A673 (cell line): ENCODE results near the gene GALC.

Experiments
- EZH2 ChIP-seq: fragments of 200-600 bp; sonication (generic); IDR thresholded peaks from 2 replicates; pipeline ENCODE4 v1.6.1; 2017; ENCODE audit warnings: borderline replicate concordance, low read depth, mild to moderate bottlenecking, mixed read lengths, antibody characterized with exemption, low read length; ENCODE audit not compliant: poor library complexity, severe bottlenecking
- TF ChIP-seq, protein P1 (sequence below): fragments of 300-800, 200-600 bp; sonication (generic); conservative IDR thresholded peaks from 2 replicates; pipeline ENCODE4 v1.5.1; 2017; ENCODE audit warnings: low read depth, mild to moderate bottlenecking, antibody characterized with exemption, low read length, moderate library complexity, mixed read lengths

DNA sequence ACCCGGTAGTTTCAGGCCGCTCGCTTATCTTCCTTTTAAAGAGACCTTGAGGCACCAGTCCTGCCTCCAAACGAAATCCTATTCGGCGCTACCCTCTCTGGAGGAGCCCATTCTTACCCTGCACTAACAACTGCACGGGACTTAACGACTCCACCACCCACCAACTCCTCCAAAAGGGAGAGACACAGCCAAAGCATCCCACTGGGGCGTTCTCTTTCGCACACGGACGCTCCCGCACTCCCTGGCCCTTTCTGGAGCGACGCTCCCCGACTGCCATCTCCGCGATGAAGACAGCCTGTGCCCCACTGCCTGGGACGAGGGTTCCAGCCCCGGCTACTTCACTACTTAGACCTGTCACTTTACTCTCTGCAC, 650 bp downstream of the GALC start:
- TF ChIP-seq, protein P1, sequence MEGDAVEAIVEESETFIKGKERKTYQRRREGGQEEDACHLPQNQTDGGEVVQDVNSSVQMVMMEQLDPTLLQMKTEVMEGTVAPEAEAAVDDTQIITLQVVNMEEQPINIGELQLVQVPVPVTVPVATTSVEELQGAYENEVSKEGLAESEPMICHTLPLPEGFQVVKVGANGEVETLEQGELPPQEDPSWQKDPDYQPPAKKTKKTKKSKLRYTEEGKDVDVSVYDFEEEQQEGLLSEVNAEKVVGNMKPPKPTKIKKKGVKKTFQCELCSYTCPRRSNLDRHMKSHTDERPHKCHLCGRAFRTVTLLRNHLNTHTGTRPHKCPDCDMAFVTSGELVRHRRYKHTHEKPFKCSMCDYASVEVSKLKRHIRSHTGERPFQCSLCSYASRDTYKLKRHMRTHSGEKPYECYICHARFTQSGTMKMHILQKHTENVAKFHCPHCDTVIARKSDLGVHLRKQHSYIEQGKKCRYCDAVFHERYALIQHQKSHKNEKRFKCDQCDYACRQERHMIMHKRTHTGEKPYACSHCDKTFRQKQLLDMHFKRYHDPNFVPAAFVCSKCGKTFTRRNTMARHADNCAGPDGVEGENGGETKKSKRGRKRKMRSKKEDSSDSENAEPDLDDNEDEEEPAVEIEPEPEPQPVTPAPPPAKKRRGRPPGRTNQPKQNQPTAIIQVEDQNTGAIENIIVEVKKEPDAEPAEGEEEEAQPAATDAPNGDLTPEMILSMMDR = no peak
- TF ChIP-seq EZH2 = no peak
